ENCODE data around the gene MALSU1. TPM values are rescaled to one million over a fixed set of nuclear protein-coding genes. Genes with fewer than 3 reads are reported as not detected.
"Not testable (repeated sequence)": the region's sequence is repeated elsewhere in the genome, so short reads cannot be mapped to it uniquely, and the experiment has no call there.

The MALSU1 gene
- total RNA-seq, 1 donor from 2014 or later, result 85.9 TPM

- peaks cover 67% of the 10 kb centered on the region for H3K36me3 ChIP-seq
- H3K4me3 ChIP-seq, result no peak overlapping the region
- no peaks in the 10 kb centered on the region for H3K27me3 ChIP-seq (ENCODE audit: low read depth)
- peaks cover 25% of the 10 kb centered on the region for H3K4me1 ChIP-seq
- no peak for DNase-seq
- no peak for TF ChIP-seq CTCF (IDR thresholded peaks at IDR 0.05; ENCODE audit: borderline replicate concordance)
- H3K27ac ChIP-seq (replicated peaks), result no peak overlapping the region
- intact Hi-C loops (cut with micrococcal nuclease), result no loop called here
- H3K9me3 ChIP-seq (replicated peaks), result no peaks in the 10 kb centered on the region
Observed at GRCh38 chr7:23306936-23307521, 7.9 kb downstream of the MALSU1 start.

DNA sequence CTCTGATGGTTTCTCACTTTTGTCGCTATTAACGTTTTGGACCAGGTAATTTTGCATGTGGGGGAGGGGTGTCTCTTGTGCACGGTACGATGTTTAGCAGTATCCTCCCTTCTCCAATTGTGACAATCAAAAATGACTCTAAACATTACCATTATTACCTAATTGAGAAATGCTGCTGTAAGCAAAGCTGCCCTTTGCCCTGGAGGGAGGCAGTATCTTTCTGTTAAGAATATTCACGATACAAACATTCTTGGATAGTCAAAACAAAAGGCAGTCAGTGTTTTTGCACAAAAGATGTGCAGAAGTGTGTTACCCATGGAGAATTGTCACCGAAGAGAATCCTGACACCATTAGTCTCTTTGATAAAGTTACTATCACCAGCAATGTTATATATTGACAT is 9.6 kb downstream of the MALSU1 start:
- TF ChIP-seq CTCF (IDR thresholded peaks at IDR 0.05; ENCODE audit: borderline replicate concordance), result no peak
- intact Hi-C loops (cut with micrococcal nuclease), result no loop called here
- Histone ChIP-seq H3K27ac (replicated peaks) (no peak overlapping the region), H3K4me3 (no peak overlapping the region), H3K9me3 (replicated peaks) (no peaks in the 10 kb centered on the region), H3K36me3 (peaks cover 52% of the 10 kb centered on the region), H3K27me3 (ENCODE audit: low read depth) (no peaks in the 10 kb centered on the region), H3K4me1 (peaks cover 20% of the 10 kb centered on the region)
- DNase-seq, result no peak

GRCh38 chr7:23312141-23312540 is 13.0 kb downstream of the MALSU1 start:
- H3K27ac ChIP-seq (replicated peaks); DNase-seq; intact Hi-C loops (cut with micrococcal nuclease); H3K4me3 ChIP-seq; H3K27me3 ChIP-seq (ENCODE audit: low read depth); H3K9me3 ChIP-seq (replicated peaks): not testable (repeated sequence)
- H3K36me3 ChIP-seq, result peaks cover 38% of the 10 kb centered on the region
- peaks cover 11% of the 10 kb centered on the region for H3K4me1 ChIP-seq

DNA sequence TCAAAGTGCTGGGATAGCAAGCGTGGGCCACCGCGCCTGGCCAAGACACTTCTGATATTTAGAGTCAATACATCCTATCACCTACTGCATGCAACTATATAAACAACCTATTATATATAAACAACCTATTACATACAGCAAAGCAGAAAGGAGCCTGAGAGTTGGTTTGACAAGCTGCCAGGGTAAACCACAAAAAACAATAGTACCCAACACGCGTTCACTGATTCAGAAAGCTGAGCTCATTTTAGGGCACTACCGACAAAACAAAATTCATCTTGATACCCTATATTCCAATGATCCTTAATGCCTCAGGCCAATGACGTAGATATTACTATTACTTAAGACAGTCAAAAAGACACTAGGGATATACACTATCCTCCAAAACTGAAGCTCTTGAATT is 16.2 kb downstream of the MALSU1 start:
- DNase-seq, result no peak
- Histone ChIP-seq H3K27me3 (ENCODE audit: low read depth) (no peaks in the 10 kb centered on the region), H3K9me3 (replicated peaks) (no peaks in the 10 kb centered on the region), H3K4me1 (peaks cover 11% of the 10 kb centered on the region), H3K36me3 (peaks cover 7% of the 10 kb centered on the region), H3K27ac (replicated peaks) (no peak overlapping the region), H3K4me3 (no peak overlapping the region)
- TF ChIP-seq CTCF (IDR thresholded peaks at IDR 0.05; ENCODE audit: borderline replicate concordance), result no peak
- intact Hi-C loops (cut with micrococcal nuclease), result no loop called here

DNA sequence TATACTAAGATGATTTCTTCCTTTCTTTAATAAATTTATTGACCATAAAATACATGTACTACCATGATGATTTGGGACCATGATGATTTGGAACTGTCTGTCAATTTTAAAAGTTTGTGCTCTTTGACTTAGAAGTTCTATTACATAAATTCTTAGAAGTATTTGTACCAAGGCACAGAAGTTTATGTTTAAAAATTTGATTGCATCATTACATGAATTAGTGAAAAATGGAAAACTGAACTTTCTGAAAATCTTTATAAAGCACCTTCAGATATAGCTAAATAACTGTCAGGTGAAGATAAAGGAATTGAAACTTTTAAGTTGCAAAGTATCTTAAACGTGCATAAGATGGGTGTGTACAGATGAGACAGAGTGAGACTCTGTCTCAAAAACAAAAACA is 32.0 kb downstream of the MALSU1 start:
- no peak for DNase-seq
- intact Hi-C loops (cut with micrococcal nuclease), result no loop called here
- H3K27me3 ChIP-seq (ENCODE audit: low read depth), result no peaks in the 10 kb centered on the region
- TF ChIP-seq CTCF (IDR thresholded peaks at IDR 0.05; ENCODE audit: borderline replicate concordance), result no peak
- H3K9me3 ChIP-seq (replicated peaks), result no peaks in the 10 kb centered on the region
- peaks cover 32% of the 10 kb centered on the region for H3K4me1 ChIP-seq
- no peaks in the 10 kb centered on the region for H3K36me3 ChIP-seq
- no peak overlapping the region for H3K27ac ChIP-seq (replicated peaks)
- H3K4me3 ChIP-seq, result no peak overlapping the region

DNA sequence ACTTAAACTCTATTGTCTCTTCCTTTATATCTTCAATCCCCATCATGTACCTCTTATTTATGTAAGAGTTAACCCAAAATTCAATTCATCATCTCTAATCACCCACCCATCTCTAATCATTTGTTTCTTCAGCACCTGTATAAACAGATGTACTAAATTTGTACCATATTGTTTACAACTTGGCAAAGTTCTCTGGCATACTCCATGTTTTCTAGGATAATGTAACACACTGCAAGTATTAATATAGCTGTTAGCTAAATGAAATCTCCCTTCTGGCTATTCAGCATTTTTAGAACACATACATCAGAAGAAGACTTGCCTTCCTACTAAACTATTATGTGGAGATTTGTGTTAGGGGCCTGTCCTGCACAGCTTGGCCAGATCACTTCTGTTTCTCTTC is 33.1 kb downstream of the MALSU1 start:
- Histone ChIP-seq H3K36me3 (no peaks in the 10 kb centered on the region), H3K4me3 (no peak overlapping the region), H3K9me3 (replicated peaks) (no peaks in the 10 kb centered on the region), H3K4me1 (peaks cover 32% of the 10 kb centered on the region), H3K27ac (replicated peaks) (no peak overlapping the region), H3K27me3 (ENCODE audit: low read depth) (no peaks in the 10 kb centered on the region)
- DNase-seq, result no peak
- intact Hi-C loops (cut with micrococcal nuclease), result no loop called here
- TF ChIP-seq CTCF (IDR thresholded peaks at IDR 0.05; ENCODE audit: borderline replicate concordance), result no peak
